CD14-positive monocyte (primary cell): ENCODE measurements around the gene EGLN1. TPM values are rescaled to one million over a fixed set of nuclear protein-coding genes. Genes with fewer than 3 reads are reported as not detected.

ENCODE experiments used
- DNase-seq, 3 donors: peaks; one replicate each; pipeline ENCODE4 v3.0.0-alpha.2; 2011 to 2022
- H2AFZ ChIP-seq: 2 replicates; pipeline ENCODE4 v1.6.0; 2012; ENCODE audit warnings: mild to moderate bottlenecking, low read depth, low read length, inconsistent platforms; ENCODE audit not compliant: insufficient read depth, poor library complexity, severe bottlenecking
- H3K27ac ChIP-seq, 2 donors: 1 replicate in 1 of 2; 2 replicates in 1 of 2; pipeline ENCODE4 v1.5.1; 2012 to 2013; ENCODE audit warnings: low read length in 2 of 2, control low read depth in 1 of 2, inconsistent platforms in 1 of 2, low read depth in 1 of 2, mild to moderate bottlenecking in 1 of 2
- H3K27me3 ChIP-seq, 2 donors: one replicate each; pipeline versions ENCODE4 v1.6.0 to v1.6.1; 2011 to 2013; ENCODE audit warnings: low read length in 2 of 2; ENCODE audit not compliant: control insufficient read depth in 2 of 2, insufficient read depth in 2 of 2
- H3K36me3 ChIP-seq, 2 donors: replicated peaks in 1 of 2; 1 replicate in 1 of 2; 2 replicates in 1 of 2; pipeline versions ENCODE4 v1.5.1 to v1.6.1; 2012 to 2013; ENCODE audit warnings: low read length in 2 of 2, control low read depth in 1 of 2, inconsistent platforms in 1 of 2, mild to moderate bottlenecking in 1 of 2; ENCODE audit not compliant: insufficient read depth in 2 of 2, control insufficient read depth in 1 of 2
- H3K4me1 ChIP-seq, 2 donors: 1 replicate in 1 of 2; 2 replicates in 1 of 2; pipeline versions ENCODE4 v1.5.1 to v1.6.1; 2012 to 2013; ENCODE audit warnings: low read length in 2 of 2, control low read depth in 1 of 2, inconsistent platforms in 1 of 2, mild to moderate bottlenecking in 1 of 2, moderate library complexity in 1 of 2; ENCODE audit not compliant: insufficient read depth in 2 of 2, control insufficient read depth in 1 of 2
- H3K4me2 ChIP-seq: replicated peaks from 2 replicates; pipeline ENCODE3; 2012; ENCODE audit warnings: low read length, moderate library complexity, mild to moderate bottlenecking; ENCODE audit not compliant: poor library complexity, severe bottlenecking; ENCODE audit errors: extremely low read depth
- H3K4me3 ChIP-seq, 3 experiments: fragments of 200-600 bp in 1 of 3; sonication (generic) in 1 of 3; replicated peaks in 1 of 3; 1 replicate in 2 of 3; 2 replicates in 1 of 3; pipeline ENCODE4 v1.5.1; 2011 to 2013; ENCODE audit warnings: low read length in 3 of 3, mild to moderate bottlenecking in 3 of 3, control low read depth in 2 of 3, low read depth in 2 of 3, inconsistent platforms in 1 of 3, moderate library complexity in 1 of 3
- H3K79me2 ChIP-seq: 2 replicates; pipeline ENCODE4 v1.6.0; 2012; ENCODE audit warnings: mild to moderate bottlenecking, control low read depth, inconsistent platforms, low read length, moderate library complexity; ENCODE audit not compliant: insufficient read depth
- H3K9ac ChIP-seq: 2 replicates; pipeline ENCODE4 v1.6.0; 2017; ENCODE audit warnings: low read length, mild to moderate bottlenecking; ENCODE audit not compliant: insufficient read depth, poor library complexity, severe bottlenecking
- H3K9me3 ChIP-seq, 2 donors: replicated peaks in 1 of 2; 1 replicate in 1 of 2; 2 replicates in 1 of 2; pipeline versions ENCODE4 v1.5.1 to v1.6.1; 2012 to 2013; ENCODE audit warnings: low read length in 2 of 2, control low read depth in 1 of 2; ENCODE audit not compliant: control insufficient read depth in 1 of 2, insufficient read depth in 1 of 2
- H4K20me1 ChIP-seq: 2 replicates; pipeline ENCODE4 v1.6.0; 2012; ENCODE audit warnings: mild to moderate bottlenecking, low read length, control low read depth, moderate library complexity; ENCODE audit not compliant: insufficient read depth
- H3K27ac Mint-ChIP-seq, 7 donors: one replicate each; pipeline ENCODE4 v1.8.0; 2020; ENCODE audit warnings: mild to moderate bottlenecking in 7 of 7, mixed read lengths in 7 of 7, moderate library complexity in 6 of 7, inconsistent platforms in 2 of 7
- H3K27me3 Mint-ChIP-seq, 3 donors: one replicate each; pipeline ENCODE4 v1.8.0; 2021 to 2022; ENCODE audit warnings: low read depth in 3 of 3, mild to moderate bottlenecking in 3 of 3, mixed read lengths in 3 of 3, moderate library complexity in 3 of 3, inconsistent platforms in 1 of 3
- H3K36me3 Mint-ChIP-seq, 2 donors: one replicate each; pipeline ENCODE4 v1.8.0; 2020; ENCODE audit warnings: mixed read lengths in 2 of 2, inconsistent platforms in 1 of 2, mild to moderate bottlenecking in 1 of 2
- H3K4me1 Mint-ChIP-seq: one replicate; pipeline ENCODE4 v1.8.0; 2020; ENCODE audit warnings: mild to moderate bottlenecking, mixed read lengths
- H3K4me3 Mint-ChIP-seq, 2 donors: one replicate each; pipeline ENCODE4 v1.8.0; 2020; ENCODE audit warnings: mild to moderate bottlenecking in 2 of 2, mixed read lengths in 2 of 2, moderate library complexity in 1 of 2
- H3K9me3 Mint-ChIP-seq, 7 donors: one replicate each; pipeline ENCODE4 v1.8.0; 2020 to 2022; ENCODE audit warnings: mixed read lengths in 7 of 7, mild to moderate bottlenecking in 6 of 7, moderate library complexity in 6 of 7, inconsistent platforms in 2 of 7
- CTCF ChIP-seq: fragments of 200-600 bp; IDR thresholded peaks from one replicate; pipeline ENCODE4 v1.8.0; 2022; ENCODE audit warnings: antibody characterized with exemption, mild to moderate bottlenecking
- WGBS: methylation state at CpG from one replicate; pipeline ENCODE4 v1.1.5; 2013; ENCODE audit warnings: missing lambda C conversion rate; ENCODE audit not compliant: insufficient coverage; 5-methylcytosine and 5-hydroxymethylcytosine counted together
- intact Hi-C, 2 donors: fragments of 100-400 bp; cut with micrococcal nuclease; formaldehyde crosslinking; loops; one replicate each; pipeline versions ENCODE4 v1.15.0 to v1.15.1; 2023
- polyA plus RNA-seq, 3 donors: library from polyadenylated mRNA; depleted of rRNA in 1 of 3; unstranded in 2 of 3; stranded (reverse) in 1 of 3; fragments of 300-500 nt in 2 of 3; fragments of >200 nt in 1 of 3; fragmentation: Illumina TruSeq in 2 of 3; gene quantifications; 1 replicate in 2 of 3; 2 replicates in 1 of 3; pipeline ENCODE4 v1.2.3, GENCODE V29; 2012 to 2021

Gene EGLN1
- polyA plus RNA-seq, 3 donors = 12.9 to 27.7 (median 23.1) TPM

- H3K27ac Mint-ChIP-seq = no peak overlapping the region
- H2AFZ ChIP-seq = no peak overlapping the region
- H3K9ac ChIP-seq = no peak overlapping the region
- peaks cover 90 to 93% of the 10 kb centered on the region in 2 donors for H3K27me3 ChIP-seq
- H4K20me1 ChIP-seq = no peaks in the 10 kb centered on the region
- intact Hi-C loops = no loop called here
- WGBS = no CpG with 5 or more reads among the region's 1 CpG
- no peaks in the 10 kb centered on the region for H3K4me1 ChIP-seq
- H3K79me2 ChIP-seq = no peaks in the 10 kb centered on the region
- peaks cover 3 to 7% of the 10 kb centered on the region in 2 donors for H3K36me3 Mint-ChIP-seq
- no peak overlapping the region for H3K4me3 ChIP-seq
- no peaks in the 10 kb centered on the region for H3K36me3 ChIP-seq
- H3K4me3 Mint-ChIP-seq = peak overlapping the region in 1 of 2 donors; percentile 71
- peaks cover 3 to 37% of the 10 kb centered on the region in 2 donors for H3K9me3 ChIP-seq
- no peak for TF ChIP-seq CTCF
- H3K4me1 Mint-ChIP-seq = peaks cover 5% of the 10 kb centered on the region
- H3K27ac ChIP-seq = no peak overlapping the region
- H3K27me3 Mint-ChIP-seq = peaks cover 79 to 82% (median 80%) of the 10 kb centered on the region in 3 donors
- H3K9me3 Mint-ChIP-seq = peaks cover 2 to 32% (median 23%) of the 10 kb centered on the region in 7 donors
- H3K4me2 ChIP-seq = no peak overlapping the region
- no peak for DNase-seq
Measured at GRCh38 chr1:231467986-231468385, 45.9 kb upstream of the EGLN1 start.

- Histone ChIP-seq H3K9ac (no peak overlapping the region), H3K4me2 (no peak overlapping the region), H3K36me3 (no peaks in the 10 kb centered on the region), H3K4me1 (peaks cover 12 to 13% of the 10 kb centered on the region in 2 donors), H3K79me2 (no peaks in the 10 kb centered on the region), H3K27me3 (peaks cover 90 to 97% of the 10 kb centered on the region in 2 donors), H3K9me3 (peaks cover 3 to 47% of the 10 kb centered on the region in 2 donors), H4K20me1 (no peaks in the 10 kb centered on the region), H3K27ac (no peak overlapping the region), H3K4me3 (no peak overlapping the region), H2AFZ (no peak overlapping the region)
- H3K9me3 Mint-ChIP-seq = peaks cover 2 to 32% (median 25%) of the 10 kb centered on the region in 7 donors
- intact Hi-C loops = no loop called here
- H3K4me3 Mint-ChIP-seq = peak overlapping the region in 1 of 2 donors; percentile 82
- DNase-seq = peak; percentile 12 to 41 (median 33)
- no peak for TF ChIP-seq CTCF
- H3K27ac Mint-ChIP-seq = peak overlapping the region in 1 of 7 donors; percentile 60
- H3K4me1 Mint-ChIP-seq = peaks cover 15% of the 10 kb centered on the region
- H3K36me3 Mint-ChIP-seq = peaks cover 3 to 7% of the 10 kb centered on the region in 2 donors
- WGBS = no CpG with 5 or more reads among the region's 1 CpG
- H3K27me3 Mint-ChIP-seq = peaks cover 83 to 91% (median 86%) of the 10 kb centered on the region in 3 donors
Measured at GRCh38 chr1:231465051-231465450, 43.0 kb upstream of the EGLN1 start.
